Neural progenitor cell (in vitro differentiated cells): Measurements from ENCODE around the gene MIB1. TPM values are rescaled to one million over a fixed set of nuclear protein-coding genes. Genes with fewer than 3 reads are reported as not detected.
A peak's percentile ranks its signal among the peaks of the same experiment; 100 is the strongest.

ENCODE experiments used
- DNase-seq: peaks from one replicate; pipeline ENCODE4 v3.0.0-alpha.2; 2016; ENCODE audit warnings: low spot score
- H2AFZ ChIP-seq: fragments of 200-600 bp; sonication (generic); replicated peaks from 2 replicates; pipeline ENCODE4 v1.6.1; 2016; ENCODE audit warnings: antibody characterized with exemption
- H3F3A ChIP-seq: fragments of 200-600 bp; sonication (generic); 2 replicates; pipeline ENCODE4 v1.6.1; 2016; ENCODE audit warnings: antibody characterized with exemption, low read depth
- H3K27ac ChIP-seq: fragments of 200-600 bp; sonication (generic); 2 replicates; pipeline ENCODE4 v1.5.1; 2016; ENCODE audit warnings: mild to moderate bottlenecking
- H3K27me3 ChIP-seq: fragments of 200-600 bp; sonication (generic); 2 replicates; pipeline ENCODE4 v1.6.1; 2016; ENCODE audit warnings: mild to moderate bottlenecking, moderate library complexity
- H3K36me3 ChIP-seq: fragments of 200-600 bp; sonication (generic); 2 replicates; pipeline ENCODE4 v1.5.1; 2016
- H3K4me1 ChIP-seq: fragments of 200-600 bp; sonication (generic); 2 replicates; pipeline ENCODE4 v1.6.1; 2016; ENCODE audit warnings: mixed run types
- H3K4me2 ChIP-seq: fragments of 200-600 bp; sonication (generic); 2 replicates; pipeline ENCODE4 v1.6.1; 2016
- H3K4me3 ChIP-seq: fragments of 200-600 bp; sonication (generic); 2 replicates; pipeline ENCODE4 v1.5.1; 2016
- H3K79me2 ChIP-seq: fragments of 200-600 bp; sonication (generic); 2 replicates; pipeline ENCODE4 v1.6.1; 2016; ENCODE audit warnings: low read depth
- H3K9ac ChIP-seq: fragments of 200-600 bp; sonication (generic); 2 replicates; pipeline ENCODE4 v1.6.1; 2016
- H3K9me3 ChIP-seq: fragments of 200-600 bp; sonication (generic); 2 replicates; pipeline ENCODE4 v1.5.1; 2016; ENCODE audit warnings: low read depth
- H4K20me1 ChIP-seq: fragments of 200-600 bp; sonication (generic); 2 replicates; pipeline ENCODE4 v1.6.1; 2016; ENCODE audit warnings: low read depth
- H3K27ac Mint-ChIP-seq: 3 replicates; pipeline ENCODE4 v1.8.0; 2021; ENCODE audit warnings: mixed read lengths
- H3K27me3 Mint-ChIP-seq: 2 replicates; pipeline ENCODE4 v1.8.0; 2022; ENCODE audit warnings: low read depth, mild to moderate bottlenecking, inconsistent platforms, moderate library complexity, mixed read lengths; ENCODE audit not compliant: insufficient read depth
- H3K36me3 Mint-ChIP-seq: 3 replicates; pipeline ENCODE4 v1.8.0; 2021; ENCODE audit warnings: mixed read lengths
- H3K4me1 Mint-ChIP-seq: 3 replicates; pipeline ENCODE4 v1.8.0; 2021; ENCODE audit warnings: mixed read lengths
- H3K4me3 Mint-ChIP-seq: 3 replicates; pipeline ENCODE4 v1.8.0; 2021; ENCODE audit warnings: mild to moderate bottlenecking, moderate library complexity, mixed read lengths
- H3K9me3 Mint-ChIP-seq: 3 replicates; pipeline ENCODE4 v1.8.0; 2020; ENCODE audit warnings: mixed read lengths
- CTCF ChIP-seq: fragments of 200-600 bp; sonication (generic); IDR thresholded peaks from 2 replicates; pipeline ENCODE4 v1.5.1; 2017; ENCODE audit warnings: antibody characterized with exemption, mild to moderate bottlenecking
- EZH2 ChIP-seq: fragments of 200-600 bp; sonication (generic); IDR thresholded peaks from 2 replicates; pipeline ENCODE4 v1.6.1; 2017; ENCODE audit warnings: antibody characterized with exemption, mild to moderate bottlenecking, moderate library complexity
- EZH2phosphoT487 ChIP-seq: fragments of 200-600 bp; sonication (generic); IDR thresholded peaks from 2 replicates; pipeline ENCODE4 v1.6.1; 2017; ENCODE audit warnings: antibody characterized with exemption
- total RNA-seq: library from RNA; depleted of rRNA; stranded (reverse); fragments of >200 nt; gene quantifications from 2 replicates; pipeline ENCODE4 v1.2.3, GENCODE V29; 2015; ENCODE audit warnings: low replicate concordance

Gene MIB1
- total RNA-seq, 1 donor from 2014 or later, result 112 TPM

- H3K27me3 ChIP-seq, result no peaks in the 10 kb centered on the region
- Mint-ChIP-seq H3K27ac (no peak overlapping the region), H3K4me3 (no peak overlapping the region), H3K4me1 (no peaks in the 10 kb centered on the region), H3K27me3 (no peaks in the 10 kb centered on the region), H3K36me3 (peaks cover 45% of the 10 kb centered on the region), H3K9me3 (peaks cover 18% of the 10 kb centered on the region)
- H3K36me3 ChIP-seq, result peaks cover 40% of the 10 kb centered on the region
- no peak overlapping the region for H2AFZ ChIP-seq
- H3K9me3 ChIP-seq, result peaks cover 20% of the 10 kb centered on the region
- no peak for TF ChIP-seq EZH2
- TF ChIP-seq EZH2phosphoT487, result no peak
- TF ChIP-seq CTCF, result no peak
- no peak overlapping the region for H3K4me2 ChIP-seq
- DNase-seq, result no peak
- no peak overlapping the region for H3K27ac ChIP-seq
- H3K9ac ChIP-seq, result no peak overlapping the region
- no peaks in the 10 kb centered on the region for H3F3A ChIP-seq
- no peaks in the 10 kb centered on the region for H4K20me1 ChIP-seq
- no peak overlapping the region for H3K4me3 ChIP-seq
- H3K79me2 ChIP-seq, result no peaks in the 10 kb centered on the region
- H3K4me1 ChIP-seq, result no peaks in the 10 kb centered on the region
These were observed 69.1 kb downstream of the MIB1 start for GRCh38 chr18:21809725-21810124.

GRCh38 chr18:21815101-21815500 is 74.5 kb downstream of the MIB1 start:
- no peak for DNase-seq

GRCh38 chr18:21820033-21820810 is 79.6 kb downstream of the MIB1 start:
- no peaks in the 10 kb centered on the region for H3K9me3 Mint-ChIP-seq
- peaks cover 2% of the 10 kb centered on the region for H3K4me1 ChIP-seq
- peaks cover 32% of the 10 kb centered on the region for H3K36me3 Mint-ChIP-seq
- H3K9ac ChIP-seq, result no peak overlapping the region
- no peaks in the 10 kb centered on the region for H3K27me3 Mint-ChIP-seq
- peaks cover 9% of the 10 kb centered on the region for H3K36me3 ChIP-seq
- no peak overlapping the region for H3K4me3 ChIP-seq
- H3K27ac Mint-ChIP-seq, result no peak overlapping the region
- no peaks in the 10 kb centered on the region for H3K9me3 ChIP-seq
- TF ChIP-seq CTCF, result peak; percentile 56
- no peak for TF ChIP-seq EZH2phosphoT487
- no peak for TF ChIP-seq EZH2
- no peak overlapping the region for H2AFZ ChIP-seq
- H3K79me2 ChIP-seq, result no peaks in the 10 kb centered on the region
- no peaks in the 10 kb centered on the region for H3K4me1 Mint-ChIP-seq
- H3K4me3 Mint-ChIP-seq, result no peak overlapping the region
- no peak overlapping the region for H3K4me2 ChIP-seq
- no peak for DNase-seq
- peaks cover 1% of the 10 kb centered on the region for H3F3A ChIP-seq
- H3K27ac ChIP-seq, result no peak overlapping the region
- H4K20me1 ChIP-seq, result peaks cover 3% of the 10 kb centered on the region
- no peaks in the 10 kb centered on the region for H3K27me3 ChIP-seq

More at GRCh38 chr18:21815101-21815500, 74.5 kb downstream of the MIB1 start:
- Histone ChIP-seq H3K36me3 (peaks cover 10% of the 10 kb centered on the region), H3K9me3 (peaks cover 4% of the 10 kb centered on the region), H3K79me2 (no peaks in the 10 kb centered on the region), H3K4me3 (no peak overlapping the region), H3K9ac (no peak overlapping the region), H3K4me1 (no peaks in the 10 kb centered on the region), H4K20me1 (no peaks in the 10 kb centered on the region), H2AFZ (no peak overlapping the region), H3K4me2 (no peak overlapping the region), H3K27ac (no peak overlapping the region), H3K27me3 (no peaks in the 10 kb centered on the region), H3F3A (no peaks in the 10 kb centered on the region)
- Mint-ChIP-seq H3K9me3 (peaks cover 3% of the 10 kb centered on the region), H3K4me1 (no peaks in the 10 kb centered on the region), H3K27ac (no peak overlapping the region), H3K36me3 (peaks cover 37% of the 10 kb centered on the region), H3K4me3 (no peak overlapping the region), H3K27me3 (no peaks in the 10 kb centered on the region)
- no peak for TF ChIP-seq EZH2phosphoT487
- TF ChIP-seq EZH2, result no peak
- no peak for TF ChIP-seq CTCF
